Stimulated activated CD8-positive, alpha-beta memory T cell treated with anti-CD3 and anti-CD28 coated beads, Interleukin-7, amount 100 ng/mL, for 1 hour (primary cell): ENCODE measurements around the gene MAPKAP1.

ENCODE experiments used
- DNase-seq, 2 donors: peaks; one replicate each; pipeline ENCODE4 v3.0.0-alpha.2; 2020; ENCODE audit warnings: low read depth in 2 of 2

Gene MAPKAP1

DNA sequence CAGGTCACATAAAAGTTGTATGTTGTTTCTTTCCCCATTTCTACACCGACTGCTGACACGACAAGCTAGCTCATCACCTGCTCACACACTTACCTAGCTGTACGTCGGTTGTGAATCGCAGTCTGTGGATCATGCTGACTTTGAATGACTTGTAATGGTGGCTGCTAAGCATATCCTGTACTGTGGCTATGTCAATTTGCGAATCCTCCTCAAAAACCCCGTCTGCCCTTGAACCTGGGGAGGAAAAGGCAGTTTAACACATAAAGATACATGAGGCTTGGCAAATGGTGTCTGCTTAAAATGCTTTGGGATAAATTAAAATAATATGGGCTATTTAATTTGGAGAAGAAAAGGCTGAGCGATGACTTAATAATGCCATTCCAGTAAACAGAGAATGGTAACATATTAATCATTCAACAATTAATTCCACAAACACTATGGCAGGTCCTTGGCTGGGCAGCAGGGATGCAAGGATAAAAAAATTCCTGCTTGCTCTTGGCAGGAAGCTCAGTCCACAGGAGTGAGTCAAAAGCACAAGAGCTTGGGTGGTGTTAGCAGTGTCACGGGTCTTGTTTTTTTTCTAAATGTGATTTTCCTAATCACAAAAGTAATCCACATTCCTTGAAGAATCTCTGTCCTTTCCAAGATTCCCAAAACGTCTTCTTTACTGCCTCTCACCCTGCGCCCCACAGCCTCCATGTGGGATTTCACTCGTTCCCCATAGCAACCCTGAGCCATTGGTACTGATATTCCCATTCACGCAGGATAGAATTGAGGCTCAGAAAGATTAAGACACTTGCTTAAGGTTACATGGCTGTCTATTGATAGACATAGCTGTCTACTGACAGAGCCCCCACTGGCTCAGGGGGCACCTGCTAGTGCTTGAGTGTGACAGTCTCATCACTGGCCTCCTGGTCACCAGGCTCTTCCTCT lies 222.4 kb downstream of the MAPKAP1 start:
- DNase-seq, result no peak

DNA sequence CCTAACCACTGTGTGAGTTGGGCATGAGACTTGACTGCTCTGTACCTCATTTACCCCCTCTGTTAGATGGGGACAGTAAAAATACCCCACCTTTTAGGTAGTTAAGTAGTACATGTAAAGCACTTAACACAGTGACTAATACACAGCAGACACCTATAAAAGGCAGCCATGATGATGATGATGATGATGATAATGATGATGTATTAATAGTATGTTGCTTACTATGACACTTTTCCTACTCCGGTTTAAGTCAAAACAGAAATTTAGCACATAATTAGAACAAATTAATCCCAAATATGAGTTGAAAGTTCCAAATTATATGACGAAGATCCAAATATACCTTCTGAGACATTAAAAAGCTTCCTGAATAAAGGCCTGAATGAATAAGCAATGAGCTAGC lies 223.3 kb downstream of the MAPKAP1 start:
- no peak for DNase-seq

DNA sequence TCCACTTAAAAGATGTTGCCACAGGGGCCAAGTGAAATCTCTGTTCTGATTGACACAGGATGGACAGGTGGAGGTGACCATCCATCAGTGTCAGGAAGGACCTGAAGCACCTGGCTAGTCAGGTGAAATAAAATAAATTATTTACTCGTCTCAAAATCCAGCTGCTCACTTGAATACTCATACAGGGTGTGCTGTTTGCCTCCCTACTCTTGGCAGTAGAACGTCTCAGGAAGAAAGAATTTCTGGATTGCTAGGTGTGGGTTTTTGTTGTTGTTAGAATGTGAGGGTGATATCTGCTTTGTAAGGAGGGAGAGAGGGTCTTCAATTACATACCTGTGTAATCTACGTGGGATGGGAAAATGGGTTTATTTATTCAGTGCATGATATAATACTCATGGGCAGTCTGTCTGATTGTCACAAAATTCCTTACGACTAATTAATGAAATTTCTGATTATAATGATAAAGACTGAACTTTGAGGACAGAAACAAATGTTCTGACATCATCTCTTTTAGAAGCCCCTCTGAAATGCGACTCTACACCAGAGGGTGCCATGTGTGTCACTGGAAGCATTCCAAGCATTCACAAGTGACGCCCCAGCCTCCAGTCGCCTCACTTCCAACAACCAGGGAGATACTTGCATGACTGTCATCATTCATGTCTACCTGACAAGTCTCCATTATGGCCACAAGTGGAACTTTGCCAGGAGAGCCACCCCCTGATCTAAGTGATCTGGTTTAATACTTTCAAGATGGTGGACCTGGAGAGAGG lies 227.0 kb downstream of the MAPKAP1 start:
- no peak for DNase-seq

DNA sequence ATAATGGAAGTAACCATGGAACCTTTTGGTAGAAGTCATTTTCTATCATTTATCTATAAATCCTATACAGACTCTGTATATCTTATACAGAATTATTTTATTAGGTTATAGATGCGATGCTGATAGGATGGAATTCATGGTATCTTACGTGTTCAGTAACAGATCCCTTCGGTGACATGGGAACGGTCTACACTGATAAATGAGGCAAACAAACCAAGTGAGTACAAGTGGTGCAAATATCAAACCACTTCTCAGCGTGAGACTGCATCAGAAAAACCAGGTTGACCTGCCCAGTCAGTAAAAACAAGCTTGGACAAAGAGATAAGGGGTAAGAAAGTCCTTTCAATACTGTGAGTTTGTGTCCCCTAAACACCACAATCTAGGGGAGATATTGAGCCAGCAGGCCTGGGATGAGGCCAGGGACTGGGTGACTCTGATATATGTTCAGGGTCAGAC lies 229.9 kb downstream of the MAPKAP1 start:
- DNase-seq, result no peak

DNA sequence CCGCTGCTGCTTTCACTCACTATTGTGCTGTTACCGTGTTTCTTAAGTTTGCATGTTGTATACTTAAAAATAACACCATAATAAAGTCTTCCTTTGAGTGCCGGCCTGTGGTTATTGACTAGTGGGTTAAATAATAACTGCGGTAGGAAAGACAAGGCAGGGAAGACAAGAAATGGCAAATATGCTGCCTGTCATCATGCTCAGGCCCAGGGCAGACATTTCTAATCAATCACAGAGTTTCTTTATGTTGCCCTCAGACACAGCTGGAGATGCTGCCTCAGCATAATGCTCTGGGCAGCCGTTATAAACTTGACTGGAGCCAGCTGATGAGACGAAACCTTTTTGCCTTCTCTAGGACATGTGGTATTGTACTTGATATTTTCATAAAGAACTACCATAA lies 230.4 kb downstream of the MAPKAP1 start:
- no peak for DNase-seq

DNA sequence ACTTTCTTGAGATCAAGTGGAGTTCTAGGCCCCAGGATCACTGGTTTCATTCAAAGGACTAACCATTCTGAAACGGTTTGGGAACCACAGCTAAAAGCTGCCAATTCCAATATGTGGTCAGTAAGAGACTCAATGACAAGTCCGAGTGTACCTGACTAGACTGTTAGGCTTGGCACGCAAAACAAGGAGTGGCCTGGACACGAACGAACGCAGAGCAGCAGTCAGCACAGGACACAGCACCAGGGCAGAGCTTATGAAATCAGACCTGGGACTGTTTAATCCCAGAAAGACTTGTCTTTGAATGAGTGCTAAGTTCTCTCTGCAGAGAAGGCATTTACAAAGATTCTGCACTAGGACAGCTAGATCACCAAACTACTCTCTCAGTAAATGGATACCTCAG lies 231.6 kb downstream of the MAPKAP1 start:
- no peak for DNase-seq

DNA sequence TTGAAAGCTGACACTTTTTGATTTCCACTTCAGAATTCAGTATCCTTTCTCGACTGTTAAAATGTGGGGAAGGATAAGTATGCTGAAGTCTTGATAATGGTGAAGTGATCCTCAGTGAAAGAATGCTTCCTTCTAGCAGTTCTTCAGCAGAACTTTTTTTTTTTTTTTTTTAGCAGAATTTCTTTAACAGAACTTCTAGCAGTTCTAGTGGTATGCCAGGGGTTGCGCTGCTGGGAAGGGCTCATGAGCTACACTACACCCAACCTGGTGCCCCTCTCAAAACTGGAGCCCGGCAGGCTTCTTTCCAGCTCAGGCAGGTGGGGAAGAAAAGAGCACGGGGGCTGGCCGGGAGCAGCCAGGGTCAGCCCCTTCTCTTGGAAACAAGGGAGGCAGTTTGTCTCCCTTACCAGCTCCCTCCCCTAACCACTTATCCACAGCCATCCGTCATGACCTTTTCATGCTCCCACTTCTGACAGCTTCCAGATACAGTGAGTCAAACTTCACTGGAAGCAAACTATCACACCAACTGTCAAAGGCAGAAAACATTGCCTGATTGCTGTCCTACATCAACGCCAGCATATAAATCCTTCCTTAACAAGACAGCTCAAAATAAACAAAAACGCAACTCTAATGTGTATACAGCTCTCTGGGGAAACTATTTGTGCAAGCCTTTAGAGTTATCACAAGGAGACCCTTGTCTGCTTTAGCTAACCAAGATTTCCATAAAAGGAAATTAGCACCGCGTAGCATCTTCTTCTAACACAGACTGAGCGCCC lies 233.9 kb downstream of the MAPKAP1 start:
- no peak for DNase-seq

DNA sequence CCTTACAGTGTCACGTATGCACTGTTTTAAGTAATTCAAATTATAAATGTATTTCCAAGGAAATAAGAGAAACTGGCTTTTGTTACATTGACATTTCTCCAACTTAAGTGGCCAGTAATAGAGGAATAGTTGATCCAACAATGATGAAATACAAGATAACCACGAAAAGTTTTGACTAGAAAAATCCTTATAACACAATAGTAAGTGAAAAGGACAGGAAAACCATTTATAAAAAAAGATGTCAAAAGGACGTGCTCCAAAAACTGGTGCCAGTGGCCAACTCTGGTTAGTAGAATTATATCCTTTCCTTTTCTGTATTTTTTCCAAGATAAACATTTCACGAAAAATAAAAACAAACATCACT lies 234.5 kb downstream of the MAPKAP1 start:
- DNase-seq, result no peak

DNA sequence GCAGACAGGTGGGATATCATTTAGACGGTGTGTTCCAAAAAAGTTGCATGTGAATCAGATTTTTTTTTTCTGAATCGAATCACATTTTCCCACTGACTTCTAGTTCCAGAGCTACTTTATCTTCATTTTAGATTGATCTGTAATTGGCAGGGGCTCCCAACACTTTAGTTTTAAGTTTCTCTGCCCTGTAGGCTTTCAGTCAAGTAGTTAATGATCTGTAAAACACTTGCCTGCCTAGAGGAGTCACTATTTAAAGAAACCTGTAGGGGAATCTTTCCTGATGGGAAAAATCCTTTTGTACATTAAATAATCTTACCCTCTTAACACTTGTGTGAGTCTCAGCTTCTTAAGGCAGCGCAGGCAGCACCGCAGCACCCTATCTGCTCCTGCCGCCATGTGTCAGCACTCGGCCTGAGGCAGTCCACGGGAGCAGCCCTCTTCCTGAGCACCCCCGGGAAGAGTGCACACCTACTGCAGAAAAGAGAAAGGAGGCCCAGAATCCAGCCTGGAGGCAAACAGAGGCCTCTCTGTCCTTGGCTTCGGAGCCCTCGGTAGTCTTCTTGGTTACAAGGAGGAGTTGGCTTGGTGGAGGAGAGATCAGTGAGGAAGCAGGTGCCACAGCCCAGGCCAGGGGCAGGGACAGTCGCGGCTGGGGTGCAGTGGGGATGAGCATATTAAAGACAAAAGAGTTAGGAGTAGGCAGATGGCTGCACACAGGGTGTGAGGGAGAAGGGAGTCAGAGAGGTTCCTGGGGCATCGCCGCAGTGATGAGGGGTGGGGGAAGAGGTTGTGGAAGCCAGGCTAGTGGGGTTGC lies 236.0 kb downstream of the MAPKAP1 start:
- DNase-seq, result no peak

DNA sequence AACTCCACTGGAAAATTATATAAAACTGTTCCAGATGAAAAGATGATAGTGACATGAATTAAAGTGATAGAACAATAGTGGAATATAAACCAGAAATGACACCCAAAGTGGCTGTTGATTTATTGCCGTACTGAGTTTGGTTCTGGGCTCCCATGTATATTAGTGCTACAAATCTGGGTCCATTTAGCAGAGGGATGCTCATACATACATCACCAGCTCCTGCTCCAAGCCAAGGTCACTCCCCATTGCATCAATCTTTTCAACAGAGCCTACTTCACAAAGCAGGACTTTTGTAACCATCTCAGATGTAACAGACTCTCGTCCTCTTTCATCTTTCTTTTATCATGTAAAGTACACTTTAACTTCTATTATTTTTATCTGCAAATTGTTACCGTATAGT lies 236.8 kb downstream of the MAPKAP1 start:
- no peak for DNase-seq

DNA sequence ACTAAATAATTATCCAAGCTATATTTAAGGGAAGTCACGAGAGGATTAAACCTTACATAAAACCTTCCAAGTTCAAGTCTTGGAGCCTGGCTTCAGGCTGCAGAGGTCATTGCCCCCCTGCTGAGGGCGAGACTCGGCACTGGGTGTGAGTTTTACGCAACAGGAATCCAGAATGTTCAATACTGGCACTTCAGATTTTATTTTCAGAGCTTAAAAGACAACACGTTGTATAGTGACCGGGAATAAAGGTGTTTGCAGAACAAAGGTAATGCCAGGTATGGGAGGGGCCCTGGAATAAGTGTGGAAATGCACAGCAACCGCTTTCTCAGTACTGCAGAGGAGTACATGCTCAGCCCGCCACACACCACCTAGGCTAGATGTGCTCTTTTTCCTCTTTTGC lies 238.4 kb downstream of the MAPKAP1 start:
- DNase-seq, result no peak

DNA sequence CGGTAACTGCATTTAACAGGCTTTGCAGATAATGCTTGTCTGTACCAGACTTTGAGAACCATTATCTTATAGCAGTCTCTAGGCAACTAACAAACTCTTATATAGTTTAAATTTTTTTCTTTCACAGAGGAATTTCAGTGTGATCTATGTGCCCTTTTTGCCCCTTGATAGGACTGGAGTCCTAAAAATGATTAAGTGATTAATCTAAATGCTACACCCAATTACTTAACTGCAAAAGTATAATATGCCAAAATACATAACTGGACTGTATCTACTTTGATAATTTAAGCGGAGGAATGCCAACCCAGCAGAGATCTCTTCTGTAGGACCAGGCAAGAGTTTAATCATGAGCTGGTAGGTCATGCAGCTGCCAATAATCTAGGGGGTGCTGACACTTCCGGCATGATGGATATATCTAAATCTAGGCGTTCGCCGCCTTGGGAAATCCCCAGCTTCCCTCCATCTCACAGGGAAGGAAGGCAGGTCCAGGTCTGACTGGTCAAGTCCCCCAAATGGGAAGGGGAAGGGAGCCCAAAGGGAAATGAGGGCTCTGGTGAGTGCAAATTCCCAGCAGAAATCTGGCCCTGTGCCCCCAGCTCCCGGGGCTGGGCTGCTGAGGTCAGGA lies 239.8 kb downstream of the MAPKAP1 start:
- no peak for DNase-seq

DNA sequence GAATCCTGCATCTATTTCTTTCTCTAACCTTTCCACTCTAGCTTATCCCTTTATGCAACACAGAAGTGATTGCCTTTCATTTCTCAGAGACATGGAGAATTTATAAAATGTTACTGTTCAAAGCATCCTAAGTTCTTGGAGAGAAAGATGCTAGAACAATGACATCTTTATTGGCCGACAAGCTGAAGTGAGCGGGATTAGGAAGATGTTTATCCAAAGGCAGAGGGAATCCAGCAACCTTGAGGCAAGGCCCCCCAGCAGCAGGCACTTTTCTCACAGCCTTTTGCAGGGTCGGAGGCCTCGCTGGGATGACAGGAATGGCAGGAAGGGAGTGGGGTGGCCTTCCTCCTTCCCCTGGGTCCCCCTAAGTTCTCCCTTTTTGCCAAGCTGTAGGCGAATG lies 240.6 kb downstream of the MAPKAP1 start:
- no peak for DNase-seq

DNA sequence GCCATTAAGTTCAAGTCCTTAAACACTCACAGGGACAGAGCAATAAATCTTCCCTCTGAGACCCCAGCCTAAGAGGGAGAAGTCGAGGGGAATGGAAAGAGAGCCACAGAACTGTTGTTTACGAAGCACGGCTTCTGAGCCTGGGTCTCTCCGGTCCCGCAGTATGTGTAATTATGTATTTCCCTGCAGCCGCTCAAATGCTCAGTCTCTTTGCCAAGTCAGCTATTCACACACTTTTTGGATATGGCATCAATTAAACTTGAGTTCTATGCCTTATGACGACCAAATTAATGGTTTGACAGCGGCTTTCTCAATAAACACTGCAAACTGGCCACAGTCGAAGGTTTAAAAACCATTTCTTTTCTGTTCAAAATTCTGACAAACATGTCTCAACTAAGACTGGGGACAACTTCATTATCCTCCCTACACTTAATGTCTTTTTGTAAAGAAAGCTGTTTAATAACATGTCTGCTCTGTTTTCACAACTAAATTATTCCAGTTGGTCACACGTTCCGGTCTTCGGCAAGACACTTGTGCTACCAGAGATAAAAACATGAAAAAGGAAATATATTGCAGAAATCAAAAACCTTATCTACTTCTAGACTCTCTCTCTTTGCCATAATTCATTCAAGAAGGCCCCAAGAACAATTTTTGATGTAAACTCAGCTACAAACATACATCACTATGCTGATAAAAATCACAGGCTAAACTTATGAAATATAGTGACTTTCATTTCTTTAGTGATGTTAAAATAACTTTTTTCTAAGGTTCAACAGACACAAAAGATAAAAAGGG lies 242.2 kb downstream of the MAPKAP1 start:
- no peak for DNase-seq

DNA sequence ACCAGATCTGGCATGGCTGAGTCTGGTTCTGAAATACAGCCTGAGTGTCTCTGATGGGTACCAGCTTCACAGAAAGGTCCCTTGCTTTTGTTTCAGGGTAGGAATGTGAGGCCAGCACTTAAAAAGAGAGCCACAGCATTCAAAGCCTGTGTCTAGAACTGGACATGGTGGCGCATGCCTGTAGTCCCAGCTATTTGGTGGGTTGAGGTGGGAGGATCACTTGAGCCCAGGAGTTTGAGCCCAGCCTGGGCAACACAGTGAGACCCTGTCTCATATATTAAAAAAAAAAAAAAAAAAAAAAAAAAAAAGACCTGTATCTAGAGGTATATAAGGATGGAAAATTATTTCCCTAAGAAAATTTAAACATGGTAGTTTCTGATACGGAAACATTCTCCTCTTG lies 243.1 kb downstream of the MAPKAP1 start:
- DNase-seq, result no peak

DNA sequence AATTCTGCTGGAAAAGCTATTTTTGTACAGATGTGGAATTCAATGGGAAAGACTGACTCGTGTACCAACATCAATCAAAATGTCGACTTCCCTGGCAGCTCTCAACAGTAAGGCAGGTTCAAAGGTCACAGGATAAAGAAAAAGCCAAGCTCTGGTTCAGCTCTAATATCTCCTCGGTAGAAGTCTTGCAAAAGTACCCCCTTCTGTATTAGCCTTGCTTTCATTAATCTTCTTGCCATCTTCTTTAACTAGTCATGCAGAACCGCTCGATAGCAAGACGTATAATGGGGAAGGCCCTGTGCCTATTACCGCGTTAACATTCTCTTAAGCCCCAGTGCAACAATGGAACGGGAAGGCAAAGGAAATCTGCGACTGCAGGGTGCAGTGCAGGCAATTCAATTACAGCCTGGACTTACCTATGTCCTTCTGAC lies 244.1 kb downstream of the MAPKAP1 start:
- no peak for DNase-seq

DNA sequence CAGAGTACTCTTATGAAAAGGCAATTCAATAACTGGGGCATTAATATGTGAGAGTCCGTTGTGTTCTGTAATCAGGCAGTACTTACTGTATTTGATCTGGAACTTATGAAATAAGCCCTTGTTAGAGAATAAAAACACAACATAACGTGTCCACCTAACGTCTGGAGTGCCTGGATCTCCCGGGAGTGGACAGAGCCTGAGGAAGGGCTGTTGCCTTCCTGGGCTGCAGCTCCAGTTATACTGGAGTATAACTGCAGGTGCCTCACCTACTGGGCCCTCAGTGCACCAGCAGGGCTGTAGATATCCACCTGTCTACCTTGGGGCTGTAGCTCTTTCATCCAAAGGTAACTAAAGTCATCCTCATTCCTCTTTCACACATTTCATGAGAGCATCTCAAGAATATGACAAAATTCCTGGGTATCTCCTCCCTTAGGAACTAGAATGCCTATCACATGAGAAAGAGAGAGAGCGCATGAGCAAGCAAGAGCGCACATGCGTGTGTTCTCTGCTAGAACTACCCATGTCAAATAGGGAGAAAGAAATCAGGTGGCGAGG lies 245.3 kb downstream of the MAPKAP1 start:
- DNase-seq, result no peak

DNA sequence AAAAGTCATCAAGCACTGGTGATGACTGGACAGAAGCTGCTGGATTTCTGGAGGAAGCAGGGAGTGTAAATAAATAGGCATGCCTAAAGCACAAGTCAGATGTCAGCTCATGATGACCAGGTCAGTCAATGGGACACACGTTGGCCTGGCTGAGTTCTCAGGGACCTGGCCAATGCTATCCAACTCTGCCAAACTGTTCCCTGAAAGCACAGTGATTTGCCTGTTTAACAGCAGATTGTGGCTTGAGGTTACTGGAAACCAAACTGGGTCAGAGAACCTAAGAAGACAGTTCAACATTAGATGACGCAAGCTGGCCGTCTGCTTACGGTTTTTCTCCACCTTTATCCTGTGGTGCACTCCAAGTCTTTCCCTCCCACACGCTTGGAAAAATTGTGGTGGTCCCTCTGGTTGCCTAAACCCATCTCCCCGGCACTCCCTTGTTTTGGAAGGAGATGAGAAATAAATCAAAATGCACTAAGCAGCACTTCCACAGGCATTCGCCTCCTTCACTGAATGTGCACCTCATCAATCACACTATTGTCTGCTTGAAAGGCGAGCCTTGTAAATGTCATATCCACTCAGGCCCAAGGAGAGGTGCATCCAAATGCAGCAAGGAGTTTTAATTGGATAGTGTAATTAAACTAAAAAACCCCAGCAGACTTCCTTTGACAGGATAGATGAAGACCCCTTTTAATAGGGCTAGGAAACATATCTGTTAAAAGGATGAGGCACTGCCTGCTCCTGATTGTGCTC lies 245.9 kb downstream of the MAPKAP1 start:
- no peak for DNase-seq

DNA sequence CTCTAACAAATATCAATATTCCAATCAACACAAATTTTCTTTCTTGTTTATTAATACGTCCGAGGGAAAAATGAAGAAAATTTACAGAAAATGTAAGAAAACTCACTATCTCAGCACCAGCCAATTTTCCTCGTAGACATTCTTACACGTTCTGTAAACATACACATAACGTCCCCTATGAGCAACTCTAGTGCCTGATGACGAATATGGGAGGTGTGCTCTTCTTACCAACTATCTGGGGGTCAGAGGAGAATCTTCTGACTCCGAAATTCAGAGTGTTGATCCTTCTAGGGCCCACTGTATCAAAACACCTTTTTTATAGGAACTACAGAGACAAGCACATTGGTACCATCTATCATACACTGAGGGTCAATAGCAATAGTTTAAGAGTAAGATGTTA lies 246.7 kb downstream of the MAPKAP1 start:
- DNase-seq, result no peak
